Naive thymus-derived CD4-positive, alpha-beta T cell (primary cell): ENCODE measurements around the gene NRIP1. TPM values are rescaled to one million over a fixed set of nuclear protein-coding genes. Genes with fewer than 3 reads are reported as not detected.
"Not testable (repeated sequence)": the region's sequence is repeated elsewhere in the genome, so short reads cannot be mapped to it uniquely, and the experiment has no call there.

Source experiments
- ATAC-seq: fragments of 150-1000 bp; cut with Tn5 transposase; 2 replicates; pipeline ENCODE4 v1.10.0; 2021; ENCODE audit warnings: mild to moderate bottlenecking, moderate library complexity
- CTCF ChIA-PET: fragments of 350-600 bp; sonication (Branson Sonifier 250); formaldehyde crosslinking; loops from one replicate; lab custom pipeline; 2021; ENCODE audit warnings: antibody characterized with exemption; lab: Charles Lee
- POLR2A ChIA-PET: fragments of 350-600 bp; sonication (Branson Sonifier 250); formaldehyde crosslinking; loops from one replicate; lab custom pipeline; 2021; ENCODE audit warnings: antibody characterized with exemption, inconsistent platforms; lab: Charles Lee
- DNase-seq, 9 donors: peaks; one replicate each; pipeline versions ENCODE4 v3.0.0 to v3.0.0-alpha.2; 2020 to 2022; ENCODE audit warnings: mixed read lengths in 1 of 9
- H3K27ac ChIP-seq: one replicate; pipeline ENCODE4 v1.7.0; 2013; ENCODE audit warnings: mild to moderate bottlenecking, low read depth, low read length, moderate library complexity
- H3K27me3 ChIP-seq, 2 donors: one replicate each; pipeline ENCODE4 v1.7.0; 2013; ENCODE audit warnings: low read length in 2 of 2, mild to moderate bottlenecking in 2 of 2, moderate library complexity in 2 of 2; ENCODE audit not compliant: control insufficient read depth in 2 of 2, insufficient read depth in 2 of 2
- H3K36me3 ChIP-seq, 3 experiments: 1 replicate in 2 of 3; 2 replicates in 1 of 3; pipeline ENCODE4 v1.7.0; 2013; ENCODE audit warnings: low read length in 3 of 3, mild to moderate bottlenecking in 3 of 3, moderate library complexity in 1 of 3; ENCODE audit not compliant: insufficient read depth in 3 of 3, control insufficient read depth in 2 of 3
- H3K4me1 ChIP-seq, 2 donors: one replicate each; pipeline ENCODE4 v1.7.0; 2013; ENCODE audit warnings: low read length in 2 of 2, mild to moderate bottlenecking in 2 of 2, moderate library complexity in 1 of 2; ENCODE audit not compliant: control insufficient read depth in 2 of 2, insufficient read depth in 2 of 2
- H3K4me3 ChIP-seq: 2 replicates; pipeline ENCODE4 v1.7.0; 2013; ENCODE audit warnings: mild to moderate bottlenecking, low read length
- H3K9me3 ChIP-seq, 3 experiments: 1 replicate in 2 of 3; 2 replicates in 1 of 3; pipeline ENCODE4 v1.7.0; 2013; ENCODE audit warnings: low read length in 3 of 3; ENCODE audit not compliant: control insufficient read depth in 2 of 3
- H3K27ac Mint-ChIP-seq, 9 donors: one replicate each; pipeline ENCODE4 v1.8.0; 2020 to 2022; ENCODE audit warnings: mixed read lengths in 9 of 9, mild to moderate bottlenecking in 8 of 9, moderate library complexity in 5 of 9, inconsistent platforms in 2 of 9
- H3K27me3 Mint-ChIP-seq, 5 donors: one replicate each; pipeline ENCODE4 v1.8.0; 2021 to 2022; ENCODE audit warnings: mixed read lengths in 5 of 5, mild to moderate bottlenecking in 1 of 5
- H3K36me3 Mint-ChIP-seq, 5 donors: one replicate each; pipeline ENCODE4 v1.8.0; 2020 to 2022; ENCODE audit warnings: mixed read lengths in 5 of 5, mild to moderate bottlenecking in 3 of 5, inconsistent platforms in 1 of 5
- H3K4me1 Mint-ChIP-seq, 7 donors: one replicate each; pipeline ENCODE4 v1.8.0; 2020 to 2022; ENCODE audit warnings: mixed read lengths in 7 of 7, mild to moderate bottlenecking in 3 of 7, inconsistent platforms in 1 of 7
- H3K4me3 Mint-ChIP-seq, 10 donors: one replicate each; pipeline ENCODE4 v1.8.0; 2020 to 2022; ENCODE audit warnings: mild to moderate bottlenecking in 10 of 10, mixed read lengths in 10 of 10, moderate library complexity in 6 of 10, inconsistent platforms in 2 of 10
- H3K9me3 Mint-ChIP-seq, 11 donors: one replicate each; pipeline ENCODE4 v1.8.0; 2020 to 2022; ENCODE audit warnings: mixed read lengths in 11 of 11, mild to moderate bottlenecking in 4 of 11, inconsistent platforms in 1 of 11, moderate library complexity in 1 of 11
- intact Hi-C, 2 donors: fragments of 100-400 bp; cut with micrococcal nuclease; formaldehyde crosslinking; loops; one replicate each; pipeline ENCODE4 v1.15.1; 2023
- polyA plus RNA-seq, 2 donors: library from polyadenylated mRNA; unstranded; fragments of 300-500 nt; fragmentation: Illumina TruSeq; gene quantifications; one replicate each; pipeline ENCODE4 v1.2.3, GENCODE V29; 2021
- total RNA-seq, 6 experiments: library from RNA in 5 of 6; stranded (reverse) in 5 of 6; gene quantifications; 1 replicate in 5 of 6; 2 replicates in 1 of 6; pipeline ENCODE4 v1.2.3 and lab custom pipeline; 2021 to 2026

Gene NRIP1
- total and polyA plus RNA-seq, 7 experiments from 2014 or later, result 13.8 to 42.6 (median 35.2) TPM

GRCh38 chr21:14949603-14950002 is 115.2 kb downstream of the NRIP1 start:
- Mint-ChIP-seq H3K36me3 (peaks cover 0 to 5% (median 4%) of the 10 kb centered on the region in 5 donors), H3K4me1 (no peaks in the 10 kb centered on the region), H3K9me3 (peaks cover 1 to 7% (median 4%) of the 10 kb centered on the region in 11 donors), H3K27ac (no peak overlapping the region), H3K27me3 (peaks cover 0 to 6% (median 0%) of the 10 kb centered on the region in 5 donors), H3K4me3 (no peak overlapping the region)
- no peaks in the 10 kb centered on the region for H3K4me1 ChIP-seq
- ChIA-PET CTCF (no interaction called here), POLR2A (no interaction called here)
- ATAC-seq, result no peak
- no peaks in the 10 kb centered on the region for H3K27me3 ChIP-seq
- no peak overlapping the region for H3K27ac ChIP-seq
- intact Hi-C loops, result no loop called here
- DNase-seq, result no peak
- no peaks in the 10 kb centered on the region for H3K9me3 ChIP-seq
- H3K4me3 ChIP-seq, result no peak overlapping the region
- H3K36me3 ChIP-seq, result no peaks in the 10 kb centered on the region

DNA sequence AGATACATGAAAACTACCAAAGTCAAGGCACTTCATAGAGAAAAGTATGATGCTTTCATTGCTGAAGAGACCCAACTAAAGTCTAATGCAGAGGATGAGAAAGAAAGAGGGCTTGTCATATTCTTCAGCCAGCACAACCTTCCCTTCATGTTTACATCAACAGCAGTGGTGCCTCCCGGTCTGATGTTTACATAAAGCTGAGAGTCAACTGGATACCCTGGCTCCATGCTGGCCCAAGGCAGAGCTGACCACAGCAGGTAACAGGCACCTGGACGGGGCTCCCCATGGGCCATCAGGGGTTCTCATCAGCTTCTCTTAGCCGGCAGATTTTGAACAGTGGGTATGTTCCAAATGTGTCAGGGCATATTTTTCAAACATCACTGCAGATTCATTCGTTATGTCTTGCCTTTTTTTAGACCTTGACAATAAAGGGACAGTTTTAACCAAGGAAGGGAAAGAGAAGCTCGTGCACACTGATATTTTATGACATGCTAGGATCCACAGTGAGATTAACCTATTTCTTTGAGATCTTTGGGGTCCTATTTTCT is 117.1 kb downstream of the NRIP1 start:
- Histone ChIP-seq H3K4me1 (no peaks in the 10 kb centered on the region), H3K4me3 (no peak overlapping the region), H3K36me3 (no peaks in the 10 kb centered on the region), H3K27ac (no peak overlapping the region), H3K27me3 (no peaks in the 10 kb centered on the region), H3K9me3 (no peaks in the 10 kb centered on the region)
- Mint-ChIP-seq H3K4me1 (no peaks in the 10 kb centered on the region), H3K27ac (no peak overlapping the region), H3K27me3 (peaks cover 0 to 11% (median 5%) of the 10 kb centered on the region in 5 donors), H3K9me3 (peaks cover 1 to 7% (median 5%) of the 10 kb centered on the region in 11 donors), H3K36me3 (peaks cover 0 to 5% (median 4%) of the 10 kb centered on the region in 5 donors), H3K4me3 (no peak overlapping the region)
- DNase-seq (no peak), ATAC-seq (no peak)
- ChIA-PET POLR2A (no interaction called here), CTCF (no interaction called here)
- intact Hi-C loops, result no loop called here

DNA sequence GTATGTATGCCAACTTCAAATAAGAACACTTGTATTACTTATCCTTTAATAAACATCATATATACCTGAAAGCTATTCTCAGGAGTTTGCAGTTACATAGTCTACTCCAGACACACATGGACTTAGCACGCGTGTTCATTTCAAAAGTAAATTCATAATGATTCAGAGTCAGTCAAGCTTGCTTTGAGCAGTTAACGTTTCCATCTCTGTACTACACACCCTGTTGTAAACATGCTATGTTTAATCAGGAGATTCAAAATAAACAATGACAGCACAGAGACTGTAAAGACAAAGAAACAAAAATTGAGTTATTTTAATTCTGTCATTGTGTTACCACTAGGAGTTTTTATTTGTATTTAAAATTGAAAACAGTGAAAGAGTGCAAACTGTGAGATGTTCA is 119.6 kb downstream of the NRIP1 start:
- POLR2A ChIA-PET, result no interaction called here
- no peak for ATAC-seq

DNA sequence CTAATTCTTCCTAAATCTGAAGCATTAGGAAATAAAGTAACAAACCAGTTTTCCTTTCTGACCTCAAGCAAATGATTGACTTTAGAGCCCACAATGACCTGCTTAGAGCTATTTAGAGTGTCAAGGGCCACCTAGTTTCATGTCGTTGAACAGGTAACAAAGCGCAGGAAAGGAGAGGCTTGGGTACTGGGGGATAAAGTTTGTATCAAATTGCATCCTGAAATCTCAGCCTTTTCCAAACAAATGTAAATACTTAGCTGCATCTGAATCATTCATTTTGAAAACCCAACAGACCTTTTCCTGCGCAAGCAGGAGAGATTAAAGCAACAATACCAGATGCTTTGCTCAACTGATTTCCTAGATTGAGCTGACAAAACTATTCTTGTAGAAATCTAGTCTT is 121.2 kb downstream of the NRIP1 start:
- no peak overlapping the region for H3K27ac ChIP-seq
- Mint-ChIP-seq H3K9me3 (peaks cover 0 to 14% (median 4%) of the 10 kb centered on the region in 11 donors), H3K27ac (no peak overlapping the region), H3K36me3 (peaks cover 0 to 1% (median under 1%) of the 10 kb centered on the region in 5 donors), H3K4me1 (no peaks in the 10 kb centered on the region), H3K4me3 (no peak overlapping the region), H3K27me3 (peaks cover 0 to 11% (median 5%) of the 10 kb centered on the region in 5 donors)
- ChIA-PET CTCF (no interaction called here), POLR2A (no interaction called here)
- H3K4me1 ChIP-seq, result no peaks in the 10 kb centered on the region
- H3K9me3 ChIP-seq, result no peaks in the 10 kb centered on the region
- H3K36me3 ChIP-seq, result no peaks in the 10 kb centered on the region
- ATAC-seq (no peak), DNase-seq (no peak)
- intact Hi-C loops, result no loop called here
- no peak overlapping the region for H3K4me3 ChIP-seq
- no peaks in the 10 kb centered on the region for H3K27me3 ChIP-seq

More for the DNA sequence above, 119.6 kb downstream of the NRIP1 start:
- intact Hi-C loops, result no loop called here
- Histone ChIP-seq H3K4me1 (no peaks in the 10 kb centered on the region), H3K36me3 (no peaks in the 10 kb centered on the region), H3K27ac (no peak overlapping the region), H3K27me3 (no peaks in the 10 kb centered on the region), H3K4me3 (no peak overlapping the region), H3K9me3 (no peaks in the 10 kb centered on the region)
- no peak for DNase-seq
- H3K4me1 Mint-ChIP-seq, result no peaks in the 10 kb centered on the region
- CTCF ChIA-PET, result no interaction called here
- H3K4me3 Mint-ChIP-seq, result no peak overlapping the region
- peaks cover 0 to 5% (median 4%) of the 10 kb centered on the region in 5 donors for H3K36me3 Mint-ChIP-seq
- no peak overlapping the region for H3K27ac Mint-ChIP-seq
- peaks cover 1 to 17% (median 6%) of the 10 kb centered on the region in 11 donors for H3K9me3 Mint-ChIP-seq
- H3K27me3 Mint-ChIP-seq, result peaks cover 0 to 11% (median 5%) of the 10 kb centered on the region in 5 donors

GRCh38 chr21:14942801-14943490 is 121.9 kb downstream of the NRIP1 start:
- Mint-ChIP-seq H3K9me3 (peaks cover 0 to 18% (median 8%) of the 10 kb centered on the region in 11 donors), H3K27ac (no peak overlapping the region), H3K27me3 (peaks cover 0 to 11% (median 5%) of the 10 kb centered on the region in 5 donors), H3K36me3 (peaks cover 0 to 4% (median 0%) of the 10 kb centered on the region in 5 donors), H3K4me1 (no peaks in the 10 kb centered on the region), H3K4me3 (no peak overlapping the region)
- no peak overlapping the region for H3K4me3 ChIP-seq
- CTCF ChIA-PET, result no interaction called here
- no peaks in the 10 kb centered on the region for H3K36me3 ChIP-seq
- H3K9me3 ChIP-seq, result no peaks in the 10 kb centered on the region
- DNase-seq, result no peak
- no peaks in the 10 kb centered on the region for H3K4me1 ChIP-seq
- intact Hi-C loops, result no loop called here
- ATAC-seq, result no peak
- H3K27me3 ChIP-seq, result no peaks in the 10 kb centered on the region
- POLR2A ChIA-PET, result no interaction called here
- no peak overlapping the region for H3K27ac ChIP-seq

DNA sequence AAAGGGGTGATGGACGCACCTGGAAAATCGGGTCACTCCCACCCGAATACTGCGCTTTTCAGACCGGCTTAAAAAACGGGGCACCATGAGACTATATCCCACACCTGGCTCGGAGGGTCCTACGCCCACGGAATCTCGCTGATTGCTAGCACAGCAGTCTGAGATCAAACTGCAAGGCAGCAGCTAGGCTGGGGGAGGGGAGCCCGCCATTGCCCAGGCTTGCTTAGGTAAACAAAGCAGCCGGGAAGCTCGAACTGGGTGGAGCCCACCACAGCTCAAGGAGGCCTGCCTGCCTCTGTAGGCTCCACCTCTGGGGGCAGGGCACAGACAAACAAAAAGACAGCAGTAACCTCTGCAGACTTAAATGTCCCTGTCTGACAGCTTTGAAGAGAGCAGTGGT is 137.5 kb downstream of the NRIP1 start:
- CTCF ChIA-PET, result not testable (repeated sequence)

GRCh38 chr21:14926186-14926585 is 138.6 kb downstream of the NRIP1 start:
- no peak overlapping the region for H3K27ac Mint-ChIP-seq
- Histone ChIP-seq H3K36me3 (no peaks in the 10 kb centered on the region), H3K4me3 (no peak overlapping the region), H3K9me3 (no peaks in the 10 kb centered on the region), H3K4me1 (no peaks in the 10 kb centered on the region), H3K27me3 (no peaks in the 10 kb centered on the region), H3K27ac (no peak overlapping the region)
- POLR2A ChIA-PET, result no interaction called here
- ATAC-seq, result no peak
- no peaks in the 10 kb centered on the region for H3K36me3 Mint-ChIP-seq
- H3K4me1 Mint-ChIP-seq, result no peaks in the 10 kb centered on the region
- intact Hi-C loops, result no loop called here
- H3K4me3 Mint-ChIP-seq, result no peak overlapping the region
- DNase-seq, result no peak
- CTCF ChIA-PET, result no interaction called here
- peaks cover 0 to 12% (median 6%) of the 10 kb centered on the region in 5 donors for H3K27me3 Mint-ChIP-seq
- peaks cover 0 to 2% (median 0%) of the 10 kb centered on the region in 11 donors for H3K9me3 Mint-ChIP-seq

More for the DNA sequence above, 137.5 kb downstream of the NRIP1 start:
- H3K4me3 Mint-ChIP-seq, H3K27ac Mint-ChIP-seq, H3K9me3 Mint-ChIP-seq, H3K4me3 ChIP-seq, POLR2A ChIA-PET, H3K27me3 ChIP-seq, ATAC-seq, DNase-seq, H3K36me3 ChIP-seq, H3K9me3 ChIP-seq, H3K4me1 ChIP-seq, intact Hi-C loops, H3K27ac ChIP-seq, H3K36me3 Mint-ChIP-seq, H3K4me1 Mint-ChIP-seq: not testable (repeated sequence)
- peaks cover 0 to 12% (median 6%) of the 10 kb centered on the region in 5 donors for H3K27me3 Mint-ChIP-seq
